Erythroblast (primary cell): ENCODE measurements around the gene RHO.

ENCODE experiments used
- GATA1 ChIP-seq: IDR thresholded peaks from 2 replicates; pipeline ENCODE4 v1.6.1; 2011; ENCODE audit warnings: low read depth, mild to moderate bottlenecking, control low read depth, low read length, moderate library complexity
- POLR2A ChIP-seq: IDR thresholded peaks from 2 replicates; pipeline ENCODE4 v1.6.1; 2011; ENCODE audit warnings: mild to moderate bottlenecking, low read length

DNA sequence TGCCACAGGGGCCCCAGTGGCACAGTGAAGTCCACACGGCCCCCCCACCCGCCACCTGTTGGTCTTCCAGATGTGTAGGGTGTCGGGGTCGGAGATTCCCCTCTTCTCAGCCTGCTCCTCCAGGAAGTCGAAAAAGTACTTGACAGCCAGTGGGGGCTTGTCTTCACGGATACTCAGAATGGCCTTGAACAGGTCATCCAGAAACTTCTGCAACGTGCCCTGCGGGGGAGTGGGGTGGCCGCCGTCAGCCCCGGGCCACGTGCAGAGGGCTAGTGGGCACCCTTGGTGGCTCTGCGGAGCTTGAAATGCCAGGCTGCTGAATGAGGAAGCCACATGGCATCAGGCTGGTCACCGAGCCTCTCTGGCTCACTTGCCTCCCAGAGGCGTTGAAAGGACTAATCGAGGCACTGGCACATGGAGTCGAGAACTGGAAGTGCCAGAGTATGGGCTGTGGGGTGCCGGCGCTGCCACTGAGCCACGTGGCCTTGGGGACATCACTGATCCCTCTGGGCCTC lies 31.2 kb downstream of the RHO start:
- TF ChIP-seq POLR2A (no peak), GATA1 (no peak)
